Raji (cell line): Measurements from ENCODE around the gene TNFRSF8.

Source experiments
- POLR2A ChIP-seq: IDR thresholded peaks from 2 replicates; pipeline ENCODE4 v1.6.1; 2011; ENCODE audit warnings: low read depth, low read length, control low read depth; ENCODE audit not compliant: insufficient read depth

Gene TNFRSF8

GRCh38 chr1:12032161-12032621 lies 30.9 kb upstream of the TNFRSF8 start:
- TF ChIP-seq POLR2A: no peak

GRCh38 chr1:12034381-12034801 lies 28.7 kb upstream of the TNFRSF8 start:
- no peak for TF ChIP-seq POLR2A

GRCh38 chr1:12035312-12035711 lies 27.8 kb upstream of the TNFRSF8 start:
- no peak for TF ChIP-seq POLR2A

- TF ChIP-seq POLR2A: no peak
These were observed 25.4 kb upstream of the TNFRSF8 start for GRCh38 chr1:12037486-12038355.

- no peak for TF ChIP-seq POLR2A
These were observed 24.5 kb upstream of the TNFRSF8 start for GRCh38 chr1:12038356-12039163.

- TF ChIP-seq POLR2A: no peak
These were observed 24.0 kb upstream of the TNFRSF8 start for GRCh38 chr1:12039164-12039525.

- no peak for TF ChIP-seq POLR2A
These were observed 22.5 kb upstream of the TNFRSF8 start for GRCh38 chr1:12040457-12041051.

GRCh38 chr1:12046749-12047119 lies 16.4 kb upstream of the TNFRSF8 start:
- TF ChIP-seq POLR2A: no peak

- TF ChIP-seq POLR2A: no peak
These were observed 15.8 kb upstream of the TNFRSF8 start for GRCh38 chr1:12047120-12047876.

GRCh38 chr1:12048372-12048771 lies 14.7 kb upstream of the TNFRSF8 start:
- no peak for TF ChIP-seq POLR2A

GRCh38 chr1:12049616-12050015 lies 13.5 kb upstream of the TNFRSF8 start:
- no peak for TF ChIP-seq POLR2A

GRCh38 chr1:12051361-12051760 lies 11.7 kb upstream of the TNFRSF8 start:
- no peak for TF ChIP-seq POLR2A

- no peak for TF ChIP-seq POLR2A
These were observed 11.0 kb upstream of the TNFRSF8 start for GRCh38 chr1:12052008-12052573.

GRCh38 chr1:12052997-12053686 lies 10.0 kb upstream of the TNFRSF8 start:
- no peak for TF ChIP-seq POLR2A
